Left colon (tissue), 2 donors: ENCODE measurements around the gene MPZL2. TPM values are rescaled to one million over a fixed set of nuclear protein-coding genes. Genes with fewer than 3 reads are reported as not detected.

Source experiments
- ATAC-seq: fragments of 200-7000 bp; cut with Tn5 transposase; one replicate; pipeline ENCODE4 v1.9.1; 2020; ENCODE audit warnings: mild to moderate bottlenecking, moderate library complexity
- DNase-seq, 2 donors: peaks; one replicate each; pipeline ENCODE4 v3.0.0-alpha.2; 2020
- intact Hi-C, 2 donors: fragments of 100-400 bp; cut with DNase I in 1 of 2; cut with micrococcal nuclease in 1 of 2; formaldehyde crosslinking; loops; one replicate each; pipeline versions ENCODE4 v1.11.2 to v1.14.0; 2022; cut with DNase I, micrococcal nuclease
- total RNA-seq, 2 donors: library from RNA; stranded (reverse); fragmentation: NEBNext Ultra II Directional; extraction: Animal tissue kit (Norgen Biotek cat#: 25700); gene quantifications; one replicate each; pipeline ENCODE4 v1.2.1, GENCODE V29; 2021
- donor health status: DM: no; HTN: no; CAD: no.
- donor health status: DM: yes; HTN: yes; CAD: no.

Gene MPZL2
- total RNA-seq, 2 donors from 2014 or later, result 62.1 to 84.7 TPM

GRCh38 chr11:118289401-118289800 lies 25.3 kb upstream of the MPZL2 start:
- DNase-seq (no peak), ATAC-seq (no peak)
- intact Hi-C loops, result no loop called here

- peak; percentile 71 for ATAC-seq
- intact Hi-C loops, result no loop called here
- no peak for DNase-seq
Measured at GRCh38 chr11:118287006-118287405, 22.9 kb upstream of the MPZL2 start.

DNA sequence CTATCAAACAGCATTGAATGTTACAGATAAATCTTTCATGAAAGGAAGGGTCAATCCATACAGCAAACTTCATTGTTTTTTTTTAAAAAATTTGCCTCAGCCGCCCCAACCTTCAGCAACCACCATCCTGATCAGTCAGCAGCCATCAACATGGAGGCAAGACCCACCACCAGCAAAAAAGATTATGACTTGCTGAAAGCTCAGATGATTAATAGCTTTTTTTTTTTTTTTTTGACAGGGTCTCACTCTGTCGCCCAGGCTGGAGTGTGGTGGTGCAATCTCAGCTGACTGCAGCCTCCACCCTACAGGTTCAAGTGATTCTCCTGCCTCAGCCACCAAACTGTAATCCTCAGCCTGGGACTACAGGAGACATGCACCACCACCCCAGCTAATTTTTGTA lies 22.4 kb upstream of the MPZL2 start:
- intact Hi-C loops, result no loop called here
- no peak for ATAC-seq
- no peak for DNase-seq

- DNase-seq (no peak), ATAC-seq (peak; percentile 4)
Measured at GRCh38 chr11:118283756-118284350, 19.8 kb upstream of the MPZL2 start.

DNA sequence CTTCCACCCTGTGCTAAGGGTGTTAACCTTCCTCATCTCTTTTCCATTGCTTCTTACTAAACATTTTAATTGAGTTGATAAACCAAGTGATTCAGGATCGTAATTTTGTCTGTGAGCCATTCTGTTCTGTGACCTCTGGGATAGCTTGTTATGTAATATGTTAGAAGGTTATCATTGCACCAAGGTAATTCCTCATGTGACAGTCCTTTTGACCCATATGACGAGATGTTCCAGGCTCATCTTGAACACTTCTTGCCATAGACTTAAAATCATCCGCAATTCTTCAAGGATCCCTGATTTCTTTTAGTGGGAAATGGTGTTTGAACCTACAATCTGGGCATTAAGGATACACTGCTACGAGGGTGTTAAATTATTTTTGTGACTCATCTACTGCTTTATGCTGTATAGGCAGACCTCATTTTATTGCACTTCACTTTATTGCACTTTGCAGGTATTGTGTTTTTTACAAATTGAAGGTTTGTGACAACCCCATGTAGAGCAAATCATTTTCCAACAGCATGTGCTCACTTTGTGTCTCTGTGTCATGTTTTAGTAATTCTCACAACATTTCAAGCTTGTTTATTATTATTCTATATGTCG lies 19.0 kb upstream of the MPZL2 start:
- no peak for DNase-seq
- intact Hi-C loops, result no loop called here
- ATAC-seq, result peak; percentile 72

More at GRCh38 chr11:118283756-118284350, 19.8 kb upstream of the MPZL2 start:
- intact Hi-C loops, result no loop called here

DNA sequence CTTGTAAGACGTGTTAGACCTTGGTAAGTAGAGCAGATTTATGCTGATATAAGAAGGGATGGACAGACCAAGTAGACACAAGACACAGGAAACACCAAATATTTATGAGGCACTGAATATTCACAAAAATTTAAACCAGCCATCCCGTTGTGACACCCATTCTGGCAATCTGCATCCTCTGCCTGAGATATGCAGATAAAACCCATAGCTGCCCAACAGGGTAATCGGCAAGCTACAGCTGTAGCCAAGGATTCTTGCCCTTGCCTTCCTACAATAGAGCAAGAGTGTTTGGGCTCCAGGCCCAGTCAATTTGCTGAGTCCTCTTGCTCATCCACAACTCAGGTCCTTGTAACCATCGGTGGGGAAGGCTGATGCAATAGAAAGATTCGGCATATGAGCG lies 18.5 kb upstream of the MPZL2 start:
- no peak for DNase-seq
- intact Hi-C loops, result no loop called here
- ATAC-seq, result no peak

DNA sequence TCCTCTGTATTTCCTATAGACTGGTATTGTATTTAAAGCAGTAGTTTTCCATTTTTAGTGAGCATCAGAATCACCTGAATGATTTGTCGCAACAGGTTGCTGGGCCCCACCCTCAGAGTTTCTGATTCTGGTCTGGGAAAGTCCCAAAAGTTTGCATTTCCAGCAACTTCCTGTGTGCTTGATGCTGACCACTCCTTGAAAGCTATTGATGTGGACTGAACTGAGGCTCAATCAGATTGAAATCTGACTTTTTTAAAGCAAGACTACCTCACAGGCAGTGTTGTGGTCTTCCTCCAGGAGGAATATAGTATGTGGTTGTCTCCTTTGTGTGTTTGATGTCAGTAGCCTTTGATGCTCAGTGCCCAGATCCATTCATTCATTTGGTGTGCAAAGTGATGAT lies 17.2 kb upstream of the MPZL2 start:
- intact Hi-C loops, result no loop called here
- ATAC-seq, result no peak

DNA sequence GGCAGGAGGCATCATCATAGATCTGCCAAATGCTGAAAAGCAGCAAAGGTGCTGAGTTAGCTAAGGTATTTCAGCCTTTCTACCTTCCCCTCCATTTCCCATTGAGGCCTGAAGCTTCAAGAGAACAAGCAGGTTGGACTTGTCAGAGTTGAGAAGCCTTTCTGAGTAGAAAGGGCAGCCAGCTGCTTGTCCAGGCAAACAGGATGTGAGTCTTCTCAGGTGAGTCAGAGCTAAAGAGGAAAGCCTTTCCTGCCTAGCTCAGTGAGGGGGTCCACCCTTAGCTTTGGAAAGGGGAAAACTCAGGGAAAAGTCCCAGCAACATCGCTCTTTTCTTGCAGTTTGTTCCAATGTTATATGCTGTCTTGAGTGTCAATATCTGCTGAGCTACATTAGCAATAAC lies 13.2 kb upstream of the MPZL2 start:
- ATAC-seq (peak; percentile 44), DNase-seq (no peak)
- intact Hi-C loops, result no loop called here

More for the DNA sequence above, 17.2 kb upstream of the MPZL2 start:
- no peak for DNase-seq

GRCh38 chr11:118276422-118276821 lies 12.3 kb upstream of the MPZL2 start:
- no peak for ATAC-seq
- intact Hi-C loops, result no loop called here
- DNase-seq, result no peak

- DNase-seq (no peak), ATAC-seq (no peak)
- intact Hi-C loops, result no loop called here
Measured at GRCh38 chr11:118275176-118275575, 11.1 kb upstream of the MPZL2 start.

- intact Hi-C loops, result no loop called here
- DNase-seq (no peak), ATAC-seq (peak; percentile 89)
Measured at GRCh38 chr11:118274186-118274585, 10.1 kb upstream of the MPZL2 start.

- no peak for DNase-seq
- intact Hi-C loops, result no loop called here
- peak; percentile 38 for ATAC-seq
Measured at GRCh38 chr11:118272001-118272400, 7.9 kb upstream of the MPZL2 start.

- no peak for DNase-seq
- intact Hi-C loops, result no loop called here
- ATAC-seq, result no peak
Measured at GRCh38 chr11:118267486-118267885, 3.4 kb upstream of the MPZL2 start.

DNA sequence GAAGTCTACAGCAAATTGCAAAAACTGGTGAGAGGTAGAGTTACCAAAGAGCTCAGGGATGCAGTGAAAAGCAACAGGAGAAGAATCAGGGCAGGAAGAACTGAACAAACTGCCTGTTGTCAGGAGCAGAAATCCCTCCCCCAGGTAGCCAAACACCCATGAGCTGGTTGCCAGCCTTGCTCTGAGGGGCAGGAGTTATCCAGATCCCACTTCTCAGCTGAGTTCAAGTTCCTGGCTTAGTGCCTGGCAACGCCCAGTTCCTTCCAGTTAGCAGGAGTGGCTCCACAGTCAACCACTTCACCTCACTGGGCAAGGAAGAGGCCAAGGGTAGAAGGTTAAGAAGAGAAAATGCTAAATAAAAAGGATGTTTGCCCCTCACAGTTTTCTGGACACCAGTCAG lies 1.9 kb upstream of the MPZL2 start:
- ATAC-seq (peak; percentile 59), DNase-seq (peak; percentile 81 to 88)
- intact Hi-C loops, result no loop called here

GRCh38 chr11:118264569-118265465 lies 720 bp upstream of the MPZL2 start:
- no peak for DNase-seq
- peak; percentile 29 for ATAC-seq
- intact Hi-C loops, result no loop called here

GRCh38 chr11:118263112-118263511 lies 985 bp downstream of the MPZL2 start:
- no peak for DNase-seq
- peak; percentile 44 for ATAC-seq
- intact Hi-C loops, result no loop called here

GRCh38 chr11:118260353-118260752 lies 3.7 kb downstream of the MPZL2 start:
- ATAC-seq, result no peak
- intact Hi-C loops, result no loop called here
- DNase-seq, result no peak

GRCh38 chr11:118259138-118259537 lies 5.0 kb downstream of the MPZL2 start:
- ATAC-seq, result no peak
- intact Hi-C loops, result no loop called here
- no peak for DNase-seq

DNA sequence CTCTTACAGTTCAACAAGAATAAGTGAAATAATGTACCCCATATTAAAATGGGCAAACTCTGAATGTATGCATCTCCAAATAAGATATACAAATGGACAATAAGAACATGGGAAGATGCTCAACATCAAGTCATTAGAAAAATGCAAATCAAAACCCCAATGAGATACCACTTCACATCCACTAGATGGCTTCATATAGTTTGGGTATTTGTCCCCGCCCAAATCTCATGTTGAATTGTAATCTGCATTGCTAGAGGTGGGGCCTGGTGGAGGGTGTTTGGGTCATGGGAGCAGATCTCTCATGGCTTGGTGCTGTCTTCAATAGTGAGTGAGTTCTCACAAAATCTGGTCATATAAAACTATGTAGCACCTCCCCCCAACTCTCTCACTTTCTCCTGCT lies 5.7 kb downstream of the MPZL2 start:
- ATAC-seq, result no peak
- no peak for DNase-seq
- intact Hi-C loops, result no loop called here

GRCh38 chr11:118252688-118253087 lies 11.4 kb downstream of the MPZL2 start:
- intact Hi-C loops, result no loop called here
- ATAC-seq, result no peak

More at GRCh38 chr11:118252688-118253087, 11.4 kb downstream of the MPZL2 start:
- no peak for DNase-seq
